T-cell (primary cell): Measurements from ENCODE around the gene FRMD1. TPM values are rescaled to one million over a fixed set of nuclear protein-coding genes. Genes with fewer than 3 reads are reported as not detected.

ENCODE experiments used
- ATAC-seq, 4 experiments: fragments of 200-7000 bp in 3 of 4; fragments of 150-1000 bp in 1 of 4; cut with Tn5 transposase; replicated peaks in 1 of 4; 1 replicate in 3 of 4; 2 replicates in 1 of 4; pipeline ENCODE4 v1.10.0; 2021; ENCODE audit warnings: moderate library complexity in 3 of 4, mild to moderate bottlenecking in 2 of 4, moderate number of reproducible peaks in 1 of 4
- CTCF ChIA-PET, 2 donors: fragments of 300-600 bp; sonication (Branson Sonifier 250); formaldehyde crosslinking; loops; one replicate each; lab custom pipeline; 2022; ENCODE audit warnings: antibody characterized with exemption in 2 of 2; lab: Charles Lee
- POLR2A ChIA-PET, 2 donors: fragments of 300-600 bp; sonication (Branson Sonifier 250); formaldehyde crosslinking; loops; one replicate each; lab custom pipeline; 2022; ENCODE audit warnings: antibody characterized with exemption in 2 of 2; lab: Charles Lee
- DNase-seq, 35 experiments: peaks; one replicate each; pipeline versions ENCODE4 v3.0.0 to v3.0.0-alpha.2; 2013 to 2023
- H3K27ac ChIP-seq: one replicate; pipeline ENCODE4 v1.5.1; 2013; ENCODE audit warnings: low read length
- H3K27me3 ChIP-seq, 2 experiments: replicated peaks in 1 of 2; 1 replicate in 1 of 2; 2 replicates in 1 of 2; pipeline versions ENCODE4 v1.6.1 to v1.7.0; 2013; ENCODE audit warnings: low read length in 1 of 2, mixed read lengths in 1 of 2; ENCODE audit not compliant: control insufficient read depth in 2 of 2, insufficient read depth in 2 of 2; ENCODE audit errors: extremely low read depth in 1 of 2
- H3K36me3 ChIP-seq, 2 donors: 1 replicate in 1 of 2; 2 replicates in 1 of 2; pipeline versions ENCODE4 v1.6.1 to v1.7.0; 2013; ENCODE audit warnings: low read length in 1 of 2; ENCODE audit not compliant: control insufficient read depth in 2 of 2, insufficient read depth in 1 of 2; ENCODE audit errors: extremely low read depth in 1 of 2
- H3K4me1 ChIP-seq, 2 experiments: 1 replicate in 1 of 2; 2 replicates in 1 of 2; pipeline versions ENCODE4 v1.6.1 to v1.7.0; 2013; ENCODE audit warnings: low read length in 2 of 2, mixed read lengths in 1 of 2; ENCODE audit not compliant: insufficient read depth in 2 of 2, control insufficient read depth in 1 of 2; ENCODE audit errors: extremely low read depth in 1 of 2
- H3K4me3 ChIP-seq, 2 donors: 1 replicate in 1 of 2; 2 replicates in 1 of 2; pipeline versions ENCODE4 v1.5.1 to v1.7.0; 2013; ENCODE audit warnings: mild to moderate bottlenecking in 2 of 2, low read length in 1 of 2, moderate library complexity in 1 of 2; ENCODE audit not compliant: control insufficient read depth in 1 of 2; ENCODE audit errors: extremely low read depth in 1 of 2
- H3K9me3 ChIP-seq: 2 replicates; pipeline ENCODE4 v1.7.0; 2013
- H3K27ac Mint-ChIP-seq, 2 donors: one replicate each; pipeline ENCODE4 v1.8.0; 2020 to 2021; ENCODE audit warnings: mild to moderate bottlenecking in 2 of 2, mixed read lengths in 2 of 2
- H3K27me3 Mint-ChIP-seq, 2 donors: one replicate each; pipeline ENCODE4 v1.8.0; 2021 to 2022; ENCODE audit warnings: mixed read lengths in 2 of 2
- H3K36me3 Mint-ChIP-seq: one replicate; pipeline ENCODE4 v1.8.0; 2021; ENCODE audit warnings: mixed read lengths
- H3K4me1 Mint-ChIP-seq, 3 donors: one replicate each; pipeline ENCODE4 v1.8.0; 2020 to 2022; ENCODE audit warnings: mixed read lengths in 3 of 3, mild to moderate bottlenecking in 1 of 3
- H3K4me3 Mint-ChIP-seq, 3 donors: one replicate each; pipeline ENCODE4 v1.8.0; 2020 to 2022; ENCODE audit warnings: mild to moderate bottlenecking in 3 of 3, mixed read lengths in 3 of 3, moderate library complexity in 3 of 3
- H3K9me3 Mint-ChIP-seq, 3 donors: one replicate each; pipeline ENCODE4 v1.8.0; 2020 to 2022; ENCODE audit warnings: mixed read lengths in 3 of 3
- WGBS: methylation state at CpG from one replicate; pipeline ENCODE4 v1.1.5; 2013; ENCODE audit warnings: missing lambda C conversion rate; ENCODE audit not compliant: insufficient coverage; 5-methylcytosine and 5-hydroxymethylcytosine counted together
- total RNA-seq, 35 experiments: library from RNA in 6 of 35; stranded (reverse) in 6 of 35; fragments of 120-200 nt in 1 of 35; gene quantifications; one replicate each; pipeline versions ENCODE4 v1.2.1 to v1.2.4 and lab custom pipeline; 2013 to 2026

Gene FRMD1
- total RNA-seq, 5 donors from 2014 or later (not counting 1 experiment from before 2014, with no cell fraction given) = not detected

GRCh38 chr6:168025831-168026710 lies 52.9 kb downstream of the FRMD1 start:
- H3K36me3 ChIP-seq = no peaks in the 10 kb centered on the region
- no peak overlapping the region for H3K27ac ChIP-seq
- peaks cover 0 to 11% of the 10 kb centered on the region in 2 experiments for H3K27me3 ChIP-seq
- ChIA-PET CTCF (no interaction called here), POLR2A (no interaction called here)
- ATAC-seq = no peak
- no peaks in the 10 kb centered on the region for H3K4me1 ChIP-seq
- no peaks in the 10 kb centered on the region for H3K4me1 Mint-ChIP-seq
- no peaks in the 10 kb centered on the region for H3K9me3 ChIP-seq
- no peak overlapping the region for H3K4me3 ChIP-seq
- H3K4me3 Mint-ChIP-seq = no peak overlapping the region
- H3K27me3 Mint-ChIP-seq = peaks cover 6 to 14% of the 10 kb centered on the region in 2 donors
- WGBS = 81% methylated on average over 16 of the region's 20 CpGs
- H3K9me3 Mint-ChIP-seq = peaks cover 0 to 3% (median 0%) of the 10 kb centered on the region in 3 donors
- no peak for DNase-seq
- no peaks in the 10 kb centered on the region for H3K36me3 Mint-ChIP-seq
- no peak overlapping the region for H3K27ac Mint-ChIP-seq

GRCh38 chr6:168024951-168025510 lies 54.0 kb downstream of the FRMD1 start:
- Histone ChIP-seq H3K27me3 (peaks cover 0 to 11% of the 10 kb centered on the region in 2 experiments), H3K4me1 (no peaks in the 10 kb centered on the region), H3K9me3 (no peaks in the 10 kb centered on the region), H3K36me3 (no peaks in the 10 kb centered on the region), H3K27ac (no peak overlapping the region), H3K4me3 (no peak overlapping the region)
- Mint-ChIP-seq H3K9me3 (peaks cover 0 to 3% (median 0%) of the 10 kb centered on the region in 3 donors), H3K27ac (no peak overlapping the region), H3K27me3 (peaks cover 6 to 11% of the 10 kb centered on the region in 2 donors), H3K4me1 (no peaks in the 10 kb centered on the region), H3K4me3 (no peak overlapping the region), H3K36me3 (no peaks in the 10 kb centered on the region)
- ChIA-PET POLR2A (no interaction called here), CTCF (interaction anchor here in 1 of 2 donors (0.6 kb wide), 1 partner anchor 760 kb away, joined by 3 read pairs; no protein-coding TSS in a partner anchor)
- ATAC-seq (no peak), DNase-seq (no peak)
- 87% methylated on average over 12 of the region's 18 CpGs for WGBS

- Mint-ChIP-seq H3K27me3 (peaks cover 6 to 7% of the 10 kb centered on the region in 2 donors), H3K27ac (no peak overlapping the region), H3K9me3 (peaks cover 0 to 9% (median 3%) of the 10 kb centered on the region in 3 donors), H3K36me3 (no peaks in the 10 kb centered on the region), H3K4me3 (no peak overlapping the region), H3K4me1 (no peaks in the 10 kb centered on the region)
- peaks cover 0 to 9% of the 10 kb centered on the region in 2 experiments for H3K27me3 ChIP-seq
- 63% methylated on average over 5 of the region's 7 CpGs for WGBS
- no peaks in the 10 kb centered on the region for H3K36me3 ChIP-seq
- no peaks in the 10 kb centered on the region for H3K9me3 ChIP-seq
- ChIA-PET POLR2A (no interaction called here), CTCF (no interaction called here)
- H3K27ac ChIP-seq = no peak overlapping the region
- H3K4me1 ChIP-seq = no peaks in the 10 kb centered on the region
- no peak overlapping the region for H3K4me3 ChIP-seq
- DNase-seq = no peak
- no peak for ATAC-seq
Observed at GRCh38 chr6:168022488-168023321, 56.3 kb downstream of the FRMD1 start.

- H3K27me3 Mint-ChIP-seq = peaks cover 6 to 12% of the 10 kb centered on the region in 2 donors
- ATAC-seq (no peak), DNase-seq (no peak)
- POLR2A ChIA-PET = no interaction called here
- no peak overlapping the region for H3K4me3 ChIP-seq
- WGBS = 80% methylated on average over 2 of the region's 5 CpGs
- H3K4me1 Mint-ChIP-seq = no peaks in the 10 kb centered on the region
- H3K4me1 ChIP-seq = no peaks in the 10 kb centered on the region
- H3K27me3 ChIP-seq = peaks cover 0 to 8% of the 10 kb centered on the region in 2 experiments
- H3K27ac ChIP-seq = no peak overlapping the region
- H3K27ac Mint-ChIP-seq = no peak overlapping the region
- H3K9me3 Mint-ChIP-seq = peaks cover 0 to 6% (median 3%) of the 10 kb centered on the region in 3 donors
- H3K4me3 Mint-ChIP-seq = no peak overlapping the region
- no peaks in the 10 kb centered on the region for H3K36me3 Mint-ChIP-seq
- H3K36me3 ChIP-seq = no peaks in the 10 kb centered on the region
- CTCF ChIA-PET = no interaction called here
- H3K9me3 ChIP-seq = no peaks in the 10 kb centered on the region
Observed at GRCh38 chr6:168021581-168021980, 57.4 kb downstream of the FRMD1 start.

GRCh38 chr6:168020242-168020641 lies 58.8 kb downstream of the FRMD1 start:
- Mint-ChIP-seq H3K9me3 (peaks cover 3 to 6% (median 4%) of the 10 kb centered on the region in 3 donors), H3K36me3 (no peaks in the 10 kb centered on the region), H3K4me1 (no peaks in the 10 kb centered on the region), H3K27me3 (peaks cover 7 to 13% of the 10 kb centered on the region in 2 donors), H3K27ac (no peak overlapping the region), H3K4me3 (no peak overlapping the region)
- ATAC-seq = no peak
- DNase-seq = no peak
- Histone ChIP-seq H3K4me1 (no peaks in the 10 kb centered on the region), H3K9me3 (no peaks in the 10 kb centered on the region), H3K27me3 (peaks cover 0 to 7% of the 10 kb centered on the region in 2 experiments), H3K36me3 (no peaks in the 10 kb centered on the region), H3K27ac (no peak overlapping the region), H3K4me3 (no peak overlapping the region)
- ChIA-PET POLR2A (interaction anchor here in 1 of 2 donors (0.6 kb wide), 1 partner anchor 389 kb away, joined by 7 read pairs; no protein-coding TSS in a partner anchor), CTCF (interaction anchor here in 1 of 2 donors (0.6 kb wide), 1 partner anchor 1674 kb away, joined by 3 read pairs; no protein-coding TSS in a partner anchor)
- WGBS = no CpG with 5 or more reads among the region's 8 CpGs

GRCh38 chr6:168018664-168019063 lies 60.3 kb downstream of the FRMD1 start:
- Mint-ChIP-seq H3K27me3 (peaks cover 9 to 11% of the 10 kb centered on the region in 2 donors), H3K4me1 (no peaks in the 10 kb centered on the region), H3K4me3 (no peak overlapping the region), H3K9me3 (peaks cover 3 to 6% (median 4%) of the 10 kb centered on the region in 3 donors), H3K27ac (no peak overlapping the region), H3K36me3 (no peaks in the 10 kb centered on the region)
- WGBS = 89% methylated on average over 12 of the region's 15 CpGs
- Histone ChIP-seq H3K27me3 (peaks cover 0 to 8% of the 10 kb centered on the region in 2 experiments), H3K9me3 (no peaks in the 10 kb centered on the region), H3K4me3 (no peak overlapping the region), H3K27ac (no peak overlapping the region), H3K36me3 (no peaks in the 10 kb centered on the region), H3K4me1 (no peaks in the 10 kb centered on the region)
- ChIA-PET POLR2A (no interaction called here), CTCF (no interaction called here)
- no peak for DNase-seq
- ATAC-seq = no peak
